ENCODE results near the gene FCER2.
A peak's percentile ranks its signal among the peaks of the same experiment; 100 is the strongest.

The FCER2 gene

GRCh38 chr19:7669641-7670040 lies 32.3 kb downstream of the FCER2 start:
- Histone ChIP-seq H3K9me3 (no peaks in the 10 kb centered on the region), H3K36me3 (no peaks in the 10 kb centered on the region), H3K27me3 (no peaks in the 10 kb centered on the region), H3K27ac (peak overlapping the region; percentile 75), H3K4me3 (ENCODE audit: low read depth in 1 of 2, low read length in 1 of 2) (peak overlapping the region; percentile 63 to 67), H3K4me1 (ENCODE audit: control insufficient read depth in 1 of 2, insufficient read depth in 1 of 2, low read depth in 1 of 2, low read length in 1 of 2) (peaks cover 58 to 71% of the 10 kb centered on the region in 2 experiments)
- no peak for TF ChIP-seq CTCF (IDR thresholded peaks at IDR 0.05)

GRCh38 chr19:7668842-7669241 lies 33.1 kb downstream of the FCER2 start, which contains the start of gene RETN:
Gene RETN (plus strand): TSS chr19:7669049. CDS start chr19:7669327, 278 bp downstream.
- Histone ChIP-seq H3K27me3 (no peaks in the 10 kb centered on the region), H3K27ac (peak within 1 kb of the TSS; percentile 75), H3K4me1 (ENCODE audit: control insufficient read depth in 1 of 2, insufficient read depth in 1 of 2, low read depth in 1 of 2, low read length in 1 of 2) (peaks cover 50 to 63% of the 10 kb centered on the region in 2 experiments), H3K9me3 (no peaks in the 10 kb centered on the region), H3K36me3 (no peaks in the 10 kb centered on the region), H3K4me3 (ENCODE audit: low read depth in 1 of 2, low read length in 1 of 2) (peak within 1 kb of the TSS; percentile 63 to 67)
- no peak for TF ChIP-seq CTCF (IDR thresholded peaks at IDR 0.05)

- peaks cover 20 to 30% of the 10 kb centered on the region in 2 experiments for H3K4me1 ChIP-seq (ENCODE audit: control insufficient read depth in 1 of 2, insufficient read depth in 1 of 2, low read depth in 1 of 2, low read length in 1 of 2)
- H3K9me3 ChIP-seq: no peaks in the 10 kb centered on the region
- H3K27ac ChIP-seq: no peak overlapping the region
- TF ChIP-seq CTCF (IDR thresholded peaks at IDR 0.05): no peak
- H3K4me3 ChIP-seq (ENCODE audit: low read depth in 1 of 2, low read length in 1 of 2): no peak overlapping the region
- no peaks in the 10 kb centered on the region for H3K36me3 ChIP-seq
- H3K27me3 ChIP-seq: no peaks in the 10 kb centered on the region
Observed at GRCh38 chr19:7665076-7665475, 36.9 kb downstream of the FCER2 start.

GRCh38 chr19:7663706-7664105 lies 38.2 kb downstream of the FCER2 start:
- no peaks in the 10 kb centered on the region for H3K27me3 ChIP-seq
- no peaks in the 10 kb centered on the region for H3K36me3 ChIP-seq
- TF ChIP-seq CTCF (IDR thresholded peaks at IDR 0.05): no peak

GRCh38 chr19:7662657-7663056 lies 39.3 kb downstream of the FCER2 start:
- Histone ChIP-seq H3K27me3 (no peaks in the 10 kb centered on the region), H3K4me3 (ENCODE audit: low read depth in 1 of 2, low read length in 1 of 2) (no peak overlapping the region), H3K36me3 (no peaks in the 10 kb centered on the region), H3K4me1 (ENCODE audit: control insufficient read depth in 1 of 2, insufficient read depth in 1 of 2, low read depth in 1 of 2, low read length in 1 of 2) (peaks cover 16 to 29% of the 10 kb centered on the region in 2 experiments), H3K9me3 (no peaks in the 10 kb centered on the region), H3K27ac (no peak overlapping the region)
- TF ChIP-seq CTCF (IDR thresholded peaks at IDR 0.05): no peak

More at GRCh38 chr19:7663706-7664105, 38.2 kb downstream of the FCER2 start:
- Histone ChIP-seq H3K4me3 (ENCODE audit: low read depth in 1 of 2, low read length in 1 of 2) (no peak overlapping the region), H3K4me1 (ENCODE audit: control insufficient read depth in 1 of 2, insufficient read depth in 1 of 2, low read depth in 1 of 2, low read length in 1 of 2) (peaks cover 13 to 28% of the 10 kb centered on the region in 2 experiments), H3K9me3 (no peaks in the 10 kb centered on the region), H3K27ac (no peak overlapping the region)
